HG02938 (cell line): ENCODE measurements around the gene TLCD5.

ENCODE experiments used
- ATAC-seq: cut with Tn5 transposase; IDR thresholded peaks from one replicate; pipeline ENCODE4 v1.9.1; 2021; ENCODE audit warnings: mild to moderate bottlenecking, moderate library complexity; ENCODE audit not compliant: unreplicated experiment

Gene TLCD5

DNA sequence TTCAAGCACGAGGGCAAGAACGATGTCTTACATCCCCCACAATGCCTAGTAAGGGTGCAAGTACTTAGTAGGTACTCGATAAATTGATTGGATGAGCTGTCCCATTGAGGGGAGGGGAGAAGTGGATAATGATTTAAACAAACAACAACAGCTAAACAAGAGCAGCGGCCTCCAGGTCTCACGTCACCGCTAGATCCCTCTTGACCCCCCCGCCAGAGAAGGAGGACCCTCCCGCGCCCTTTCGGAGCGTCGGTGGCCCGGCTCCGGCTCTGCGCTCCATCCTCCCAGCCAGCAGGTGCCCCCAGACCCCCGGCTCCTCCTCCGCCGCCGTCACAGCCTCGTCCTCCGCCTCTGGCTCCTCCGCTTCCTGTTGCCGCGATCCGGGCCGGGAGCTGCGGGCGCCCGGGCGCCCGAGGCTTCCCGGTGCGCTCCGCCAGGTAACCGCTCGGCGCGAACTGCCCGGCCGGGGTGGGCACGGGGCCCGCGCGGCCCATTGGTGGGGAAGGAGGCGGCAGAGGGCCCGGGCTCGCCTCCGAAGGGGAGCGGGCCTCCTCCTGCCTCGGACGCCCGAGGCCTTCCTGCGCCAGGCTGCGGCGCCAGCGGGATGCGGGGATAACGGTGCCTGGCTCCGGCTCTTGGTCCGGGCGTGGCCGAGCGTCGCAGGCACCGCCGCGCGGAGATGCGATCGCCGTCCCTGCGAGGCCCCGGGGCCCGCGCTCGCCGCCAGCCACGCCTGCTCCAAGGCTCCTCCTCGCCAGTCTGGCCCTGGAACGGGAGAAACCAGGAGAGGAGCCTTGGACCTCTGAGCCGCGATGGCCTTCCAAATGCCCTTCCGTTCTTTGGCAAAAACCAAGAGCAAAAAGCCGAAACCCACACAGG lies at the start of gene TLCD5:
Gene TLCD5 (plus strand): TSS at position 368 of the 879 bp plus-strand sequence. CDS start 2,143 bp downstream, outside the sequence.
- no peak for ATAC-seq

DNA sequence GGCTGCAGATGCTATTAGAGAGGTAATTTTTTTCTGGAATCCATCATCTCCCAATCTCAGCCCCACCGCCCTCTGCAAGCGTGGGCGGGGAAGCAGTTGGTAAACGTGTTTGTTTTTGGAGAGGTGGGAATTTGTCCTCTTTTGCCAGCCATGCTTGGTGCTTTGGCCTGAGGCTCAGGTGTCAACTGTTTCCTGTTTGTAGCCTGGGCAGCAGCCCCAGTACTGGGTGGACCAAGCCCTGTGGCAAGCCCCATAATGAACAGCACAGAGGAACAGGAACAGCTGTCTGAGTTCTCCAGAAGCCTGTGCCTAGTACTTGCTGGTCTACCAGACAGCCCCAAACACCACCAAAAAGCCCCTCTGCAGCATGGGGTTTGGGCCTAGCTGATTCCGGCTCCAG lies 45.6 kb upstream of the TLCD5 start:
- no peak for ATAC-seq

DNA sequence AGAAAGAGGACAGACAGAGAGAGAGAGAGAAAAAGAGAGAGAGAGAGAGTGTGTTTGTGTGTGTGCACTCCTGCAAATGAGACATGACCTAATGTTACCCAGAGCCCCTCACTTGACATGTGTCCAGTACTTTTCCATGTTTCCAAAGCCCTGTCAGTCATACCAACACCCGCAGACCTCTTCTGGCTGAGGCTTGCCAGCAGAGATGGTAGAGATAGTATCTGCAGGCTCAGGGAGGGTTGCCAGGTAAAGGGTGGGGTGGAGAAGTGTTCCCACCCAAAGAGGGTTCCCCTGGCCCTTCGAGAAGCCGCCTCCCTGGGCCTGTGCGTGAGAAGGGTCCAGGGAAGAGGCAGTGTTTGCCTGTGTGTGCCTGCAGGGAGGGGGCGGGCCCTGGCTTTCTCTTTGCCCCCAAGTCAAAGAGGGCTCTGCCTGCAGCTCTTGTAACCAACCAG lies 44.5 kb upstream of the TLCD5 start:
- ATAC-seq: no peak

DNA sequence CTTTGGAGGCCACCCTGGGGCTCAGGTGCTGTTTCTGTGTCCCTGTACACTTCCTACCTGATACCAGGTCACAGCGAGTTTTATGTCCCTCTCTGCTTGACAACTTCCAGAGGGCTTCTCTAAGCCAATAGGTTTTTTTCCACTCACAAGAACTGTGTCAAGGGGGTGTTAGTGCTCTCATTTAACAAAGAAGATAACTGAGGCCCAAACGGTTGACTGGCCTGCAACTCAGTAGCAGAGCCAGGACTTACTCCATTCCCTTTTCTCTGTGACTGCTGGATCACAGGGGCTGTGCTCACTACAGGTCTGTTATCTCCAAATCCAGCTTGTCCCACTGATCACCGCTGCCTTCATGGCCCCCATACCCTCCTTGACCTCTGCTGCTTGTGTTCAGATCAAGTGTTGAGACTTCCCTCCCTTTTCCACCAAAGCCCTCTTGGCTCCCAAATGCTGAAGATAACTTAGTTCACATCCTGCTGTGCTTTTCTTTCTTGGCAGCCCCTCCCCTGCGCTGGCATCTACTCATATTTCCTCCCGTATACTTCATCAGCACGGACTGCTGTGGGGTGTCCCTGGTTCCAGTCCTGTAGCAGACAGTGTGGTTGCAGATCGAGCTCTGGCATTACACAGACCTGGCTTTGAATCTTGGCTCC lies 43.8 kb upstream of the TLCD5 start:
- no peak for ATAC-seq

DNA sequence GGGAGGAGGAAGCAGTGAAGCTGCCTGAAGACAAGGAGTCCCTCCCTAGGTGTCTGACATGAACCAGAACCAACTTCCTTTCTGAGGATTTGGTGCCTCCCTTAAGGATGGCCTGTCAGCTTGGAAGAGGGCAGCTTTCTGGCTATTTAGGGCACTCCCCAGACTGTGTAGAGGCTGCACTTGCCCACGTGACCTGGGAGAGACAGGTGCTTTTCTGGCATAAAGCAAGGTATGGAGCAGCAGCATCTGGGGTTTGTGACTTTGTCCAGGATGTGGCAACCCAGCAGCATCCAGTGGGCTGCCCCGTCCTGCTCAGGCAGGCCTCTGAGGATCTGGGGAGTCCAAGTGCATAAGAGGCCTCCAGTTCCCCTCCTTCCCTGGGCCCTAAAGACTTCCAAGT lies 42.0 kb upstream of the TLCD5 start:
- ATAC-seq: no peak

DNA sequence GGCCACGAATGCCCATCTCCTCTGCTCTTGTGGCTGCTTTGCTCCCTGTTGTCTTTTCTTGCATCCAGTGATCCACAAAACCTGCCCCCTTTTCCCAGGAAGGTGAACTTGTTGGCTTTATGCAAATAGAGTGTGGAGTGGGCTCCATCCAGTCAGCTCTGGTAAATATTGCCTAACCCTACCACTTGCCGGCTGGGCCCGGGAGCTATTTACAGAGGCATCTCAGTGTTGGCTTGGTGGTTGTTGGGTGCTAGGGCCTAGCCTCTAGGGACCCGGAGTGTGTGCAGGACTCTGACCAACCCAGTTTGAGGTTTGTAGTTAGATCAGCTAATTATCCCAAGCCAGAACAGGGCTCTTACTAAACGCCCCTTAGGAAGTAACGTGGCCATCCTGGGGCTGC lies 40.8 kb upstream of the TLCD5 start:
- no peak for ATAC-seq

DNA sequence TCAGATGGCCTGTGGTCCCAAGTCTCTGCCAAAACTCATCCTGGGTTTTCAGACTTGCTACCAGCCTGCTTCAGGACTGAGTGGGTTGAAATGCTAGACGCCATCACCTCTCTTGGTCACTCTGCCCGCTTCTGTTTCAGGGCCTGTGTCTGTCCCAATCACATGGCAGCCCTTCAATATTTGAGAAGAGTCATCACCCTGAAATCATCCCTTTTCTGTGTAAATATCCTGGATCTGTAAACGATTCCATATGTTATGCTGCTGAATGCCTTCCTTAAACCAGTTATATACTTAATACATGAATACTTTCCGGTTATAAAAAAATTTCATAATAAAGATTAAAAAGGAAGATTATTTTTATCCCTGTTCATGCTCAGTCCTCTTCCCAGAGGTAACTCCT lies 39.8 kb upstream of the TLCD5 start:
- no peak for ATAC-seq

DNA sequence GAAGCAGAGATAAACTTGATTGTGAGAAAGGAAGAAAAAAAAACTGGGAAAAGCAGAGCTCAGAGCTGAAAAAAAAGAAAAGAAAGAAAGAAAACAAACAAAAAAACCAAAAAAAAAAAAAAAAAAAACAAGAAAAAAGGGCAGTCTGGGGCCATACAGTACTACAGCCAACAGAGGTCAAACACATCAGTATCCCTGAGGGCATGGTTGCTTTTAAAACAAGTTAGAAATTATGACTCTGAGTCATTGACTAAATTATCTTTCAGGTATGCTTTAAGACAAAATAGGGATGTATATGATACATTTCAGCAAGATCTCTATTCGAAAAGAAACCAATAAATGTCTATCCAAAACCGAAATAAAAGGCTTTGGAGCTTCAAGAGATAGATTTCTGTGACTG lies 37.1 kb upstream of the TLCD5 start:
- no peak for ATAC-seq

DNA sequence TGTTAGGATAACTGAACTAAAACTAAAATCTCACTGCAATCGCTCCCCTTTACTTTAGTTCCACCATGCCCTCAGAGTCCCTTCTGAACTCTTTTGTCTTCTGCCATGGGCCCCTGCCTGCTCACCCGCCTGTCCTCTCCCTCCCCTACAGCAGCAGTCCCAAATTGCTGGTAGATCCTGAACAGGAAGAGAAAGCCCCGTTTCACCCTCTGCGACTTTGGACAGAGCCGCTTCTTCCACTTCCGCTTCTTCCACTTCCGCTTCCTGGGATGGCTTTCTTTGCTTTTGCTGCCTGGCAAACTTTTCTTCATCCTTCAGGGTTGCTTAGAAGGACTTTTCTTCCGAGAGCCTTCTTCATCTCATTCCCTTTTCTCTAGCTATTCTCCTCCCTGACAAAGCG lies 35.7 kb upstream of the TLCD5 start:
- ATAC-seq: no peak

DNA sequence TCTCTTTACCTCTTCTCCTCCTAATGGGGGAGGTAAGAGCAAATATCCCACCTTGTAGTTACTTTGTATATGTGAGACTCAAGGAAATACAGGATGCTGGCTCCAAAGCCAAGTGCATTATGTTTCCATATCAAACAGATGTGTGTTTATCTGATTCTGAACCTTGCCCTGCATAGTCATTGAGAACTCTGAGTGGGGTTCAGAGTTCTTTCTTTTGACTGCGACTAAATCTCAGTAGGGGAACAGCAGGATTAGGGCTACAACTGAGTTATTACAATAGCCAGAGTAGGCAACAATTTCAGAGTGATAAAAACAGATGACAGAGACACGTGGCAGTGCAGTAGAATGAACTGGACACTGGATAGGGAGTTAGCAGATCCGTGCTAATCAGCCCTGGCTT lies 34.1 kb upstream of the TLCD5 start:
- ATAC-seq: no peak

DNA sequence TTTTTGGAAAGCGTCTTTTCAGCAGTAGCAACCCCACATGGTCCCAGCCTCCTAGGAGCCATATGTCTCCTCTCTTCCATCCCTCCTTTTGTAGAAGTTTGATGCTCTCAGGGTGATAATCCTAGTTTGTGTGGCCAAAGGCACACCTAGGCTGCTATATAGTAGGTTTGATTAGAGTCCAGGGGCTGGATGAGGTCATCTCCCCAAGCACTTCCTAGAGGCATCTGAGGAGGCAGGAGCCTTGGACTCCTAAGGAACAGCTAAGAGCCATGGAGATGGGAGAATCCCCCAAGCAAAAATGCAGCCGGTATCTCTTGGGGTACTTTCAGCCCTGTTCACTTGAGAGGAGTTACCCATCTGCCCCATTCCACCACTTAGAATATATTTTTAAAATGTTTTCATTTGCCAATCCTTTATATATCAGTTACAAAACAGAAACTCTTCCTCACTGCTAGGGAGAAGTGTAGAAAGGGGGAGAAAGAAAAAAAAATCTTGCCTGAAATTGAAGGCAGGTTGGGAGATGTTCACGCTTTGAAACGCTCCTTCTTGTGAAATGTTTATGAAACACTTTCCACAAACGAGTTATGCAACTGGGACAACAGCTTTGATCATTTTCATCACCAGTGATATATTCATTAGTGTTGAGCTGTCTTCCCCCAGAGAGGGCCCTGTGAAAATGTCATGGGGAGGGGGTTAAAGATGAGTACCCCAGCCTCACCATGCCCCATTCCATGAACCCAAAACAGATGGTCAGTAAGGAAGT lies 31.9 kb upstream of the TLCD5 start:
- no peak for ATAC-seq

DNA sequence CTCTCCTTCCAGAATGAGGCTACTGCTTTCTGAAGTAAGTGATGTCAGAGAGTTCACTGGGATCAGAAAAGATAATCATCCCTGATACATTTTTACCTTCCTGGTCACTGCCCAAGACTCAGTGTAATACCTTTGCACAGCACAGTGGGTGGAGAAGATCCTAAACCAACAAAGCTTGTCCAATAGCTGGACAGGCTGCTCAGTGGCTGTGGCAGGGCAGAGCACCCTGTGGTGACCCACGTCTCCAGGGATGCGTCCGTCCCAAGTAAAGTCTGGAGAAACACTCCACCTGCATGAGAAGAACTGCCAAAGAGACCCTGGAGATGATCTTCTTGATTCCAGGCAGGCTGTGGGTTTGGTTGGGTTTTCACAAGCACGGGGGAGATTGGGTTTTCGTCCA lies 31.0 kb upstream of the TLCD5 start:
- ATAC-seq: no peak

DNA sequence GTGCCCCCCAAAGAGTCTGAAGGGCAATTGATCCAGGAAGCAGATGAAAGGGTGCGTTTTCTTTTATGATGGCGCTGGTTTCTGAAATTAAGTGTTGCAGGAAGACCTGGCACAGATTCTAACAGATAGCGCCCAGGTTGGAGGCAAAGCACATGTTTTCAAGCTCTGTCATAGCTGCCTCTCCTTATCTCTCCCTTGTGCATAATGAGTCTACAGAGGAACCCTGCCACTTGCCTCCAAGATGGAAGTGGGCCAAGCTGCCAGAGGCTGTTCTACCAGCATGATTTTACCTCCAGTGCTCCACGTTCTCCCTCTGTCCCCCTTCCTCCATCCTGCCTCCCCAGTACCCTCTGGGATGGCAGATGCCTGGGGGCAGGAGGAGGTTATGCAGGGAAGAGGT lies 30.0 kb upstream of the TLCD5 start:
- no peak for ATAC-seq

DNA sequence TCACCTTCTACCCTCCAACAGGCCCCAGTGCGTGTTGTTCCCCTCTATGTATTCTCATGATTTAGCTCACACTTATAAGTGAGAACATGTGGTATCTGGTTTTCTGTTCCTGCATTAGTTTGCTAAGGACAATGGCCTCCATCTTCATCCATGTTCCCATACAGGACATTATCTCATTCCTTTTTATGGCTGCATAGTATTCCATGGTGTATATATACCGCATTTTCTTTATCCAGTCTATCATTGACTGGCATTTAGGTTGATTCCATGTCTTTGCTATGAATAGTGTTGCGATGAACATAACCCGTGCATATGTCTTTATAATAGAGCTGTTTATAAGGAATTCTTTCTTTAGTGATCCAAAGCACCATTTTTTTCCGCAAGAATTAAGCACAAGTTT lies 28.5 kb upstream of the TLCD5 start:
- ATAC-seq: no peak

DNA sequence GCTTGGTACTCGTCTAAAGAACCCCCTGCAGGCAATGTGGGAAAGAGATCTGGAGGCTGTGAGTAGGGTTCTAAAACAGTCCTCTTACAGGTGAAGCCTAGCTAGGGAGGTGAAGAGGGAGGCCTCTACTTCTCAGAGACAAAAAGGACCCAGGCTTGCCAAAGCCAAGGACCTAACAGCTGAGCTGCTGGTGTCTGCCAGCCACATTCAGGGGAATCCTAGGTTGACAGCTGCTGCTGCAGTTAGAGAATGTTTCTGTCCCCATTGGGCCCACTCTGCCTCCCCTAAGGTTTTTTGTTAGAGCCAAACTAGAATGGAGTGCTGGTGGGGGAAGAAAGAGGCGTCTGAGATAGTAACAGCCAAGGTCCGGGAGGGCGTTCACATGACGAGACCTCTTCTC lies 26.6 kb upstream of the TLCD5 start:
- ATAC-seq: no peak

DNA sequence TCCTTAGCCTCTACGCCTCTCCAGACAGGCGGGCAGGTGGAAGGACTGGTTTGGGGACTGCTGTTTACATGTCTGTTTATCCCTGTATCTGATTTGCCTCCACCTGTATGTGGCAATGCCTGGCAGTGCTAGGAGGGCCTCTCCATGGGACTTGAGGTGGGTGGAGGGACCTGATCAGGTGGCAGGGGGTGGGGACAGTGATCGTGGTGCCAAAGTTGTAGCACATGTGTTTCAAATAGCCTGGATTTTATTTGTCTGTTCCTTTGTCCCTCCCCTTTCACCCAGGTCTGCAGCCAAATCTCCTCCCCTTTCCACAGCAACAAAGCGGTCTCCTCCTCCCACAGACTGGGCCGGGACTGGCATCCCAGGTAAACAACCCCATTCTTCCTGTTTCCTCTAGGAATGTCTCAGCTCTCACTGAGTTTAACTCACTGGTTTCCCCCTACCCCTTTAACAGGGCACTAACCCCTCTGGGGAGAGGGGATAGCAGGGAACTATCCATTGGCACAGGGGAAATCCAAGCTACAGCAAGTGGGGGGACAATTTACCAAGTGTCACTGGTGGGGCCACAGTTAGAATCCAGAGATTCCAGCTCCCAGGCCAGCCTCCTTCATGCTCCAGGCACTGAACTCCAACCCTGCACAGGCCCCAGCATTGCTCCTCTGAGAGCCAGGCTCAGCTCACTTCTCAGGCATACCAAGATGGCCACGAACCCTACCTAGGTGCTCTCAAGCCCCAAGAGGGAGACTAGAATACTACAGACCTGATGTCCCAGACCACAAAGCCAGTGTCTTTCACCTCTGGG lies 22.9 kb upstream of the TLCD5 start:
- no peak for ATAC-seq

DNA sequence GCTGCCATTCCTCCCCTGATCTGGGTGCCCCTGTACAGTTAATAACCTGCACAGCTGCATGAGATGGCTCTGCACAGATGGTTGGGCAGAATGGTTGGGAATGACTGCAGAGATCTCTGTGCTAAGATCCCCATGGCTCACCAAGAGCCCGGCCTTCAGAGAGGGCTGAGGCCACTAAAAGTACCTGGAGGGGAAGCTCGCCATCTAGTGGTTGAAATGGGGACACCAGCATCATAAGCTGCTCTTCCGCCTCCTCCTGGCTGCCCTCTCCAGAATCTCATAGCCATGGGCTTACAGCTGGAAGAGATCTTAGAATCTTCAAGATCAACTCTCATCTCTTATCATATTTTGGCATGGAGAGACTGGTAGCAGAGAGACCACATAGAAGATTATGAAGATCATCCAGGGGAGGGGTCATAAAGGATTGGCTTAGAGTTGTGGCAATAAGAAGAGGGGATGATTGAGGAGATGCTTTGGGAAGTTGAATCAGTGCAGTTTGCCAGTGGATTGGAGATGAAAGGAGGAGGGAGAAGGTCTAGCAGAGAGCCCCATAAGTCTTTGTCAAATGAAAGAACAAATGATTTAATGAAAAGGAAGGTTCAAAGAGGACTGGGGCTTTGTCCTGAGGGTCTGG lies 22.0 kb upstream of the TLCD5 start:
- peak; percentile 61 for ATAC-seq

DNA sequence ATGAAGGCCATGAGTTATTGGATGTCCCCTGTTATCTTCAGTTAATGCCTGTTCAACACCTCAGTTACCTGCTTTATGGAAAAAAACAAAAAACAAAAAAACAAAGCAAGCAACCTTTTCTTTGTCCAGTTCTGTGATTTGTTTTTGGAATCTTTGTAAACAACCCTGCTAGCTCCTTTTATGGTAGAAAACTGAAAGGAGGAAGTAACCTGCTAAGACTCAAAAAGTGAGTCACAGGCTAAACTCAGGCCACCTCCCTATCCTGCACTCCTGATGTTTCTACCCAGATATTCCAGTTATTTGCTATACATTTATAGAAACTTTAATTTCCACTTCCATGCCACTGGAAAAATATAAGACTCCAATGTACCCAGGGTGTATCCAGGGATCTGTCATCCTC lies 20.6 kb upstream of the TLCD5 start:
- ATAC-seq: no peak

DNA sequence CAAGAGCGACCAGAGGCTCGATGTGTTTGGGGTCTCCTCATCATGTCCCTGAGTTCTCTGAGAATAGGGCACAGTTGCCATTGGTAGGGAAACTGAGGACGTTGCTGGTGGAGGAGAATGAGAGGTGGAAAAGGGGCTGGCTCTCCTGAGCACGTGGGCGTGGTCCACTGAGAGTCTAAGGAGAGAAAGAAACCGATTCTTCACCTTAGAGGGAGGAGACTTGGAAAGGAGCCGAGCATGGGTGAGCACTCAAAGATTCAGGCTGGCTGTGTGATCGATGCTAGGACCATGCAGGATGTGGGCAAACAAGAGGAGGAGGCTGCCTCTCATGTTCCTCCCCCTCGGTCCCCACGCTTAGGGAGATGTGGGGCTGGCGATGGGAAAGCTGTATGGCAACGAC lies 19.8 kb upstream of the TLCD5 start:
- ATAC-seq: no peak

DNA sequence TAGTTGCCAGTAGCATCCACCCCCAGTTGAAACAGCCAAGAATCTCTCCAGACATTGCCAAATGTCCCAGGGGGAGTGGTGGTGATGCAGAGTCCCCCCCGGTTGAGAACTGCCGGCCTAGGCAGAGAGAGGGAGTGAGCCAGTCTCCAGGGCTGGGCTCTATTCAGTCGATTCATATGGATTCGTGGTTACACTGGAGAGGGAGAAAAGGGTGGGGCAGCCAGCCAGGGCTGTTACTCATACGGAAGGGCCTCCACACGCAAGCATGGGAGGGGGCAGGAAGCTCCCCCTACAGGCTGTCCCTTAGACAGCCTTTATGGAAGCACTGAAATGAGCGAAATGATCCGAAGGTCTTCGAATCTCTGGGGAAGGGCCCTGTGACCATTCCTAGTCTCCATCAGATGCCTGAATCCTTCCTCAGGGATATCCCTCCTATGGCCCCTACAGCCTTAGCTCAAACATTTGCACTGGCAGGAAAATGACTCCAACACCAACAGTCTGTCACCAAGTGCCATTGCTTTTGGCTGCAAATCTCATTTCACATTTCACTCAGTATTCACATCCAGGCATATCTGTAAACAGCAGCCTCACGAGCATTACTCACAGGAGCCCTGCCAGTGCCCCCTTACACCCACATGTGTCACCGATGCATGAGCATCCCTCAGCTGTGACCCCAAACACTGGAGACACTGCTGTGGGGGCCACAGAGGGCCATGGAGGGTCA lies 18.4 kb upstream of the TLCD5 start:
- ATAC-seq: no peak
